ENCODE results near the gene ZC3H18. TPM values are rescaled to one million over a fixed set of nuclear protein-coding genes. Genes with fewer than 3 reads are reported as not detected.

Gene ZC3H18
- polyA plus RNA-seq, 1 donor from 2014 or later: 12.8 TPM

DNA sequence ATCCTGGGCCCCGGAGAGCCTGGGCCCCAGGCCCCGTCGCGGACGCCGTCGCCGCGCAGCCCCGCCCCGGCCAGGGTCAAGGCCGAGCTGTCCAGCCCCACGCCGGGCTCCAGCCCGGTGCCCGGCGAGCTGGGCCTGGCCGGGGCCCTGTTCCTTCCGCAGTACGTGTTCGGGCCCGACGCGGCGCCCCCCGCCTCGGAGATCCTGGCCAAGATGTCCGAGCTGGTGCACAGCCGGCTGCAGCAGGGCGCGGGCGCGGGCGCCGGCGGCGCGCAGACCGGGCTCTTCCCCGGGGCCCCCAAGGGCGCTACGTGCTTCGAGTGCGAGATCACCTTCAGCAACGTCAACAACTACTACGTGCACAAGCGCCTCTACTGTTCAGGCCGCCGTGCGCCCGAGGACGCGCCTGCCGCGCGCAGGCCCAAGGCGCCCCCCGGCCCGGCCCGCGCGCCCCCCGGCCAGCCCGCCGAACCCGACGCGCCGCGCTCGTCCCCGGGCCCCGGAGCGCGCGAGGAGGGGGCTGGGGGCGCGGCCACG lies 36.8 kb upstream of the ZC3H18 start:
- peak overlapping the region; percentile 53 for H3K9ac ChIP-seq (ENCODE audit: low read length)
- no peaks in the 10 kb centered on the region for H3K36me3 ChIP-seq (ENCODE audit: insufficient read depth, low read length)
- H2AFZ ChIP-seq (ENCODE audit: low read depth, low read length): no peak overlapping the region
- H3K9me2 ChIP-seq (ENCODE audit: insufficient read depth, low read length): no peaks in the 10 kb centered on the region
- peak overlapping the region; percentile 48 for H3K4me3 ChIP-seq (ENCODE audit: low read length)
- no peaks in the 10 kb centered on the region for H4K20me1 ChIP-seq (ENCODE audit: insufficient read depth)
- no peaks in the 10 kb centered on the region for H3K9me3 ChIP-seq (ENCODE audit: low read length)
- H3K79me2 ChIP-seq (replicated peaks; ENCODE audit: insufficient read depth, low read length): no peaks in the 10 kb centered on the region
- H3F3A ChIP-seq (ENCODE audit: insufficient read depth, low read length, poor library complexity, severe bottlenecking): no peaks in the 10 kb centered on the region
- H3K27ac ChIP-seq (ENCODE audit: low read length): no peak overlapping the region
- H3K4me2 ChIP-seq (ENCODE audit: low read length): no peak overlapping the region
- no peaks in the 10 kb centered on the region for H3K27me3 ChIP-seq (ENCODE audit: insufficient read depth, low read depth, low read length)
- TF ChIP-seq EZH2 (IDR thresholded peaks at IDR 0.05; ENCODE audit: borderline replicate concordance, insufficient read depth, low read length, poor library complexity, severe bottlenecking) (no peak), TAF1 (IDR thresholded peaks at IDR 0.05; ENCODE audit: low read depth) (no peak), EP300 (conservative IDR thresholded peaks at IDR 0.05; ENCODE audit: poor library complexity, severe bottlenecking) (no peak)
- TF ChIP-seq, protein P1, sequence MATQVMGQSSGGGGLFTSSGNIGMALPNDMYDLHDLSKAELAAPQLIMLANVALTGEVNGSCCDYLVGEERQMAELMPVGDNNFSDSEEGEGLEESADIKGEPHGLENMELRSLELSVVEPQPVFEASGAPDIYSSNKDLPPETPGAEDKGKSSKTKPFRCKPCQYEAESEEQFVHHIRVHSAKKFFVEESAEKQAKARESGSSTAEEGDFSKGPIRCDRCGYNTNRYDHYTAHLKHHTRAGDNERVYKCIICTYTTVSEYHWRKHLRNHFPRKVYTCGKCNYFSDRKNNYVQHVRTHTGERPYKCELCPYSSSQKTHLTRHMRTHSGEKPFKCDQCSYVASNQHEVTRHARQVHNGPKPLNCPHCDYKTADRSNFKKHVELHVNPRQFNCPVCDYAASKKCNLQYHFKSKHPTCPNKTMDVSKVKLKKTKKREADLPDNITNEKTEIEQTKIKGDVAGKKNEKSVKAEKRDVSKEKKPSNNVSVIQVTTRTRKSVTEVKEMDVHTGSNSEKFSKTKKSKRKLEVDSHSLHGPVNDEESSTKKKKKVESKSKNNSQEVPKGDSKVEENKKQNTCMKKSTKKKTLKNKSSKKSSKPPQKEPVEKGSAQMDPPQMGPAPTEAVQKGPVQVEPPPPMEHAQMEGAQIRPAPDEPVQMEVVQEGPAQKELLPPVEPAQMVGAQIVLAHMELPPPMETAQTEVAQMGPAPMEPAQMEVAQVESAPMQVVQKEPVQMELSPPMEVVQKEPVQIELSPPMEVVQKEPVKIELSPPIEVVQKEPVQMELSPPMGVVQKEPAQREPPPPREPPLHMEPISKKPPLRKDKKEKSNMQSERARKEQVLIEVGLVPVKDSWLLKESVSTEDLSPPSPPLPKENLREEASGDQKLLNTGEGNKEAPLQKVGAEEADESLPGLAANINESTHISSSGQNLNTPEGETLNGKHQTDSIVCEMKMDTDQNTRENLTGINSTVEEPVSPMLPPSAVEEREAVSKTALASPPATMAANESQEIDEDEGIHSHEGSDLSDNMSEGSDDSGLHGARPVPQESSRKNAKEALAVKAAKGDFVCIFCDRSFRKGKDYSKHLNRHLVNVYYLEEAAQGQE (IDR thresholded peaks at IDR 0.05; ENCODE audit: borderline replicate concordance): no peak

DNA sequence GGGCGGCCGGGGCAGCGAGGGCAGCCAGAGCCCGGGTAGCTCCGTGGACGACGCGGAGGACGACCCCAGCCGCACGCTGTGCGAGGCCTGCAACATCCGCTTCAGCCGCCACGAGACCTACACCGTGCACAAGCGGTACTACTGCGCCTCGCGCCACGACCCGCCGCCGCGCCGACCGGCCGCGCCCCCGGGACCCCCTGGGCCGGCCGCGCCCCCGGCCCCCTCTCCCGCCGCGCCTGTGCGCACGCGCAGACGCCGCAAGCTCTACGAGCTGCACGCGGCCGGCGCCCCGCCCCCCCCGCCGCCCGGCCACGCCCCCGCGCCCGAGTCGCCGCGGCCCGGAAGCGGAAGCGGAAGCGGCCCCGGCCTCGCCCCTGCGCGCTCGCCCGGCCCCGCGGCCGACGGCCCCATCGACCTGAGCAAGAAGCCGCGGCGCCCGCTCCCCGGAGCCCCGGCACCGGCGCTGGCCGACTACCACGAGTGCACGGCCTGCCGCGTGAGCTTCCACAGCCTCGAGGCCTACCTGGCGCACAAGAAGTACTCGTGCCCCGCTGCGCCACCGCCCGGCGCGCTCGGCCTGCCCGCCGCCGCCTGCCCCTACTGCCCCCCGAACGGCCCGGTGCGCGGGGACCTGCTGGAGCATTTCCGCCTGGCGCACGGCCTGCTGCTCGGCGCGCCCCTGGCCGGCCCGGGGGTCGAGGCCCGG lies 36.1 kb upstream of the ZC3H18 start:
- Histone ChIP-seq H3F3A (ENCODE audit: insufficient read depth, low read length, poor library complexity, severe bottlenecking) (no peaks in the 10 kb centered on the region), H3K4me3 (ENCODE audit: low read length) (peak overlapping the region; percentile 62), H3K27ac (ENCODE audit: low read length) (no peak overlapping the region), H3K9me3 (ENCODE audit: low read length) (no peaks in the 10 kb centered on the region), H3K27me3 (ENCODE audit: insufficient read depth, low read depth, low read length) (no peaks in the 10 kb centered on the region), H3K4me2 (ENCODE audit: low read length) (no peak overlapping the region), H2AFZ (ENCODE audit: low read depth, low read length) (no peak overlapping the region), H3K36me3 (ENCODE audit: insufficient read depth, low read length) (no peaks in the 10 kb centered on the region), H3K9me2 (ENCODE audit: insufficient read depth, low read length) (no peaks in the 10 kb centered on the region), H3K79me2 (replicated peaks; ENCODE audit: insufficient read depth, low read length) (no peaks in the 10 kb centered on the region), H4K20me1 (ENCODE audit: insufficient read depth) (no peaks in the 10 kb centered on the region), H3K9ac (ENCODE audit: low read length) (peak overlapping the region; percentile 77)
- TF ChIP-seq, protein P2, sequence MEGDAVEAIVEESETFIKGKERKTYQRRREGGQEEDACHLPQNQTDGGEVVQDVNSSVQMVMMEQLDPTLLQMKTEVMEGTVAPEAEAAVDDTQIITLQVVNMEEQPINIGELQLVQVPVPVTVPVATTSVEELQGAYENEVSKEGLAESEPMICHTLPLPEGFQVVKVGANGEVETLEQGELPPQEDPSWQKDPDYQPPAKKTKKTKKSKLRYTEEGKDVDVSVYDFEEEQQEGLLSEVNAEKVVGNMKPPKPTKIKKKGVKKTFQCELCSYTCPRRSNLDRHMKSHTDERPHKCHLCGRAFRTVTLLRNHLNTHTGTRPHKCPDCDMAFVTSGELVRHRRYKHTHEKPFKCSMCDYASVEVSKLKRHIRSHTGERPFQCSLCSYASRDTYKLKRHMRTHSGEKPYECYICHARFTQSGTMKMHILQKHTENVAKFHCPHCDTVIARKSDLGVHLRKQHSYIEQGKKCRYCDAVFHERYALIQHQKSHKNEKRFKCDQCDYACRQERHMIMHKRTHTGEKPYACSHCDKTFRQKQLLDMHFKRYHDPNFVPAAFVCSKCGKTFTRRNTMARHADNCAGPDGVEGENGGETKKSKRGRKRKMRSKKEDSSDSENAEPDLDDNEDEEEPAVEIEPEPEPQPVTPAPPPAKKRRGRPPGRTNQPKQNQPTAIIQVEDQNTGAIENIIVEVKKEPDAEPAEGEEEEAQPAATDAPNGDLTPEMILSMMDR (IDR thresholded peaks at IDR 0.05; ENCODE audit: poor library complexity, severe bottlenecking): peak; percentile 47
- TF ChIP-seq EZH2 (IDR thresholded peaks at IDR 0.05; ENCODE audit: borderline replicate concordance, insufficient read depth, low read length, poor library complexity, severe bottlenecking) (no peak), SMC3 (conservative IDR thresholded peaks at IDR 0.05; ENCODE audit: poor library complexity) (peak; percentile 50), MXI1 (conservative IDR thresholded peaks at IDR 0.05; ENCODE audit: poor library complexity, severe bottlenecking) (peak; percentile 75), POLR2AphosphoS5 (IDR thresholded peaks at IDR 0.05) (peak; percentile 73)
